Calu3 (cell line): ENCODE measurements around the gene SHISA9. TPM values are rescaled to one million over a fixed set of nuclear protein-coding genes. Genes with fewer than 3 reads are reported as not detected.

Experiments used
- BruUV-seq: library from RNA; stranded (reverse); fragments of 400-500 nt; replicated peaks from 2 replicates; lab custom pipeline; 2021; lab: Mats Ljungman, UMichigan
- CTCF ChIA-PET: fragments of 300-600 bp; sonication (Branson Sonifier 250); formaldehyde crosslinking; loops from one replicate; lab custom pipeline; 2022; ENCODE audit warnings: antibody characterized with exemption; lab: Charles Lee
- DNase-seq: peaks from one replicate; pipeline ENCODE4 v3.0.0; 2022
- H3K27ac Mint-ChIP-seq: one replicate; pipeline ENCODE4 v1.8.0; 2022; ENCODE audit warnings: mixed read lengths; ENCODE audit not compliant: unreplicated experiment
- H3K27me3 Mint-ChIP-seq: one replicate; pipeline ENCODE4 v1.8.0; 2022; ENCODE audit warnings: mixed read lengths; ENCODE audit not compliant: unreplicated experiment
- H3K36me3 Mint-ChIP-seq: one replicate; pipeline ENCODE4 v1.8.0; 2022; ENCODE audit warnings: mild to moderate bottlenecking, moderate library complexity, mixed read lengths; ENCODE audit not compliant: insufficient read depth, unreplicated experiment
- H3K4me1 Mint-ChIP-seq: one replicate; pipeline ENCODE4 v1.8.0; 2022; ENCODE audit warnings: mild to moderate bottlenecking, low read depth, mixed read lengths; ENCODE audit not compliant: unreplicated experiment
- H3K4me3 Mint-ChIP-seq: one replicate; pipeline ENCODE4 v1.8.0; 2022; ENCODE audit warnings: mild to moderate bottlenecking, low read depth, moderate library complexity, mixed read lengths; ENCODE audit not compliant: unreplicated experiment
- H3K9me3 Mint-ChIP-seq: one replicate; pipeline ENCODE4 v1.8.0; 2022; ENCODE audit warnings: low read depth, mixed read lengths; ENCODE audit not compliant: unreplicated experiment
- intact Hi-C: fragments of 100-400 bp; cut with micrococcal nuclease; formaldehyde crosslinking; loops from one replicate; pipeline ENCODE4 v1.10.0; 2022; ENCODE audit not compliant: unreplicated experiment
- total RNA-seq: library from RNA; stranded (reverse); gene quantifications from 2 replicates; pipeline ENCODE4 v1.2.3, GENCODE V29; 2022
- TF ChIP-seq, protein P1 (sequence below): fragments of 200-600 bp; IDR thresholded peaks from one replicate; pipeline ENCODE4 v1.8.0; 2022; ENCODE audit warnings: antibody characterized with exemption; ENCODE audit not compliant: unreplicated experiment

The SHISA9 gene
- total RNA-seq, 1 experiment from 2014 or later = not detected

DNA sequence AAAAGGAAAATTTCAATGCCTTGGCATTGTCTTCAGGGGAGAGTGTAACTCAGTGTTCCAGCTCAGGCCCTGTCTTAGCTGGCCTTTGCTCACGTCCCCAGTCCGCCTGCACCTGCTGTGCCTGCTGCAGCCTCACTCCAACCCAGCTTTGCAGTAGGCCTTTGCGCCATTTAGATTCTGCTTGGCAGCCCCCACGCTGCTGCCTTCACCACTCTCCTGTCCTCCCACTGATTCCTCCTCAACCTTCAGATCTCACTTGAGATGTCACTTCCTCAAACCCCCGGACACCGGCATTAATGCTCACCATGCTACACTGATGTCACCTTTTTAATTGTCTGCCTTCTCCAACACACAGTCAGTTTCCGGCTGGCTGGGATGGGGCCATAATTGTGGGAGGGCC is 166.2 kb downstream of the SHISA9 start:
- no TSS peak for BruUV-seq
- Mint-ChIP-seq H3K27me3 (no peaks in the 10 kb centered on the region), H3K27ac (no peak overlapping the region), H3K4me3 (no peak overlapping the region), H3K4me1 (no peaks in the 10 kb centered on the region), H3K9me3 (peaks cover 22% of the 10 kb centered on the region), H3K36me3 (no peaks in the 10 kb centered on the region)
- CTCF ChIA-PET = interaction anchor here (0.5 kb wide), 1 partner anchor 1071 kb away, joined by 3 read pairs; no protein-coding TSS in a partner anchor
- no peak for DNase-seq
- TF ChIP-seq, protein P1, sequence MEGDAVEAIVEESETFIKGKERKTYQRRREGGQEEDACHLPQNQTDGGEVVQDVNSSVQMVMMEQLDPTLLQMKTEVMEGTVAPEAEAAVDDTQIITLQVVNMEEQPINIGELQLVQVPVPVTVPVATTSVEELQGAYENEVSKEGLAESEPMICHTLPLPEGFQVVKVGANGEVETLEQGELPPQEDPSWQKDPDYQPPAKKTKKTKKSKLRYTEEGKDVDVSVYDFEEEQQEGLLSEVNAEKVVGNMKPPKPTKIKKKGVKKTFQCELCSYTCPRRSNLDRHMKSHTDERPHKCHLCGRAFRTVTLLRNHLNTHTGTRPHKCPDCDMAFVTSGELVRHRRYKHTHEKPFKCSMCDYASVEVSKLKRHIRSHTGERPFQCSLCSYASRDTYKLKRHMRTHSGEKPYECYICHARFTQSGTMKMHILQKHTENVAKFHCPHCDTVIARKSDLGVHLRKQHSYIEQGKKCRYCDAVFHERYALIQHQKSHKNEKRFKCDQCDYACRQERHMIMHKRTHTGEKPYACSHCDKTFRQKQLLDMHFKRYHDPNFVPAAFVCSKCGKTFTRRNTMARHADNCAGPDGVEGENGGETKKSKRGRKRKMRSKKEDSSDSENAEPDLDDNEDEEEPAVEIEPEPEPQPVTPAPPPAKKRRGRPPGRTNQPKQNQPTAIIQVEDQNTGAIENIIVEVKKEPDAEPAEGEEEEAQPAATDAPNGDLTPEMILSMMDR = no peak
- intact Hi-C loops = no loop called here

DNA sequence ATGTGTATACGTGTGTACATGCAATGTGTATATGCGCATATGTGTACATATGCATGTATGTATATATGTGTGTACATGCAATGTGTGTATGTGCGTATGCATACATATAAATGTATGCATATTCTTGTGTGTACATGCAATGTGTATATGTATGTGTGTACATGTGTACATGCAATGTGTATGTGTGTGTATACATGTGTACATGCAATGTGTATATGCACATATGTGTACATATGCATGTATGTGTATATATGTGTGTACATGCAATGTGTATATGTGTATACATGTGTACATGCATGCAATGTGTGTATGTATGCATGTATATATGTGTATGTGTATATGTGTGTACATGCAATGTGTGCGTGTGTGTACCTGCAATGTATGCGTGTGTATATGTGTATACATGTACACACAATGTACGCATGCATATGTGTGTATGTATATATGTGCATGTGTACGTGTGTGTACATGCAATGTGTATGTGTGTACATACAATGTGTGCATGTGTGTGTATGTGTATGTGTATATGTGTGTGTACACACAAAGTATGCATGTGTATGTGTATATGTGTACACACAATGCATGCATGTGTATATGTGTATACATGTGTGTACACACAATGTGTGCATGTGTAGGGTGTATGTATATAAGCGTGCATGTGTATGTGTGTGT is 167.7 kb downstream of the SHISA9 start:
- no peak overlapping the region for H3K27ac Mint-ChIP-seq
- H3K36me3 Mint-ChIP-seq = no peaks in the 10 kb centered on the region
- H3K4me3 Mint-ChIP-seq = no peak overlapping the region
- CTCF ChIA-PET = interaction anchor here (0.6 kb wide), 1 partner anchor 10 kb away, joined by 3 read pairs; no protein-coding TSS in a partner anchor
- H3K27me3 Mint-ChIP-seq = no peaks in the 10 kb centered on the region
- TF ChIP-seq, protein P1 = no peak
- H3K4me1 Mint-ChIP-seq = no peaks in the 10 kb centered on the region
- no TSS peak for BruUV-seq
- intact Hi-C loops = no loop called here
- DNase-seq = no peak
- H3K9me3 Mint-ChIP-seq = peaks cover 25% of the 10 kb centered on the region

DNA sequence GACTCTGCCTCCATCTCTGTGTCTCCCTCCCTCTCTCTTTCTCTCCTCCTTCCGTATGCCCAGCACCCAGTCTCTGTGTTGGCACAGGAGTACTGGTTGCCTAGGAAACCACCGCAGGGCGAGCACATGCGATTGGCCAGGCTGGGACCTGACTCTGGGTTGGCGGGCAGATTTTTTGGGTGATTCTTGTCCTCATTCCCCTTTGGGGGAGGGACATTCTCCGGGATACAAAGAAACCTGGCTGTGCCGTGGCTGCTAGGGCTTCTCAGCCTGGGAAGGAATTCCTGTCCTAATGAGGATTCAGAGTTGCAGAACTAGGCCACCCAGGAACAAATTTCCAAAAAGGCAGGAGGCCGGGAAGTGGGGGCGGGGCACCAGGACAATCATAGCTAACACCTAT is 168.9 kb downstream of the SHISA9 start:
- H3K36me3 Mint-ChIP-seq = no peaks in the 10 kb centered on the region
- TF ChIP-seq, protein P1 = no peak
- H3K27me3 Mint-ChIP-seq = no peaks in the 10 kb centered on the region
- no peak overlapping the region for H3K27ac Mint-ChIP-seq
- BruUV-seq = no TSS peak
- H3K4me3 Mint-ChIP-seq = no peak overlapping the region
- H3K4me1 Mint-ChIP-seq = no peaks in the 10 kb centered on the region
- no peak for DNase-seq
- peaks cover 25% of the 10 kb centered on the region for H3K9me3 Mint-ChIP-seq
- CTCF ChIA-PET = interaction anchor here (0.5 kb wide), 1 partner anchor 138 kb away, joined by 10 read pairs; no protein-coding TSS in a partner anchor
- intact Hi-C loops = no loop called here

DNA sequence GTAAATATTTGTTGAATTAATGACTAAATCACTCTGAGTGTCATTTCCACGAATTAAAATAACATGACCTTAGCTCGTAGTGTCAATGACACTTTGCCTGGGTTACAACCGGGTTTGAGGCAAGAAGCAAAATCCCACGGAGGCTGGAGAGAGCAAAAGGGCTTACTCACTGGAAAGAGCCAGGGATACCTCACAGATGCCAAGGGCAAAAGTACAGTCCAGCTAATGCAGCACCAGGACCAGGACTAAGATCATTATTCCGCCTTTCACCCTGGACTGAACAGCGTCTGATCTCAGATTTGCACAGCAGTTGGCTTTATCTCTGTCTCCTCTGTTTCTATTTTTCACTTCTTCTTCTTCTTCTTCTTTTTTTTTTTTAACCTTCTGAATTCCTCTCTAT is 175.5 kb downstream of the SHISA9 start:
- H3K27me3 Mint-ChIP-seq = no peaks in the 10 kb centered on the region
- H3K27ac Mint-ChIP-seq = no peak overlapping the region
- intact Hi-C loops = no loop called here
- CTCF ChIA-PET = no interaction called here
- H3K9me3 Mint-ChIP-seq = peaks cover 22% of the 10 kb centered on the region
- no peaks in the 10 kb centered on the region for H3K4me1 Mint-ChIP-seq
- DNase-seq = no peak
- no TSS peak for BruUV-seq
- H3K4me3 Mint-ChIP-seq = no peak overlapping the region
- no peaks in the 10 kb centered on the region for H3K36me3 Mint-ChIP-seq
- TF ChIP-seq, protein P1 = no peak
